Natural killer cell (primary cell): ENCODE data around the gene MARCHF11. TPM values are rescaled to one million over a fixed set of nuclear protein-coding genes. Genes with fewer than 3 reads are reported as not detected.

Source experiments
- ATAC-seq, 3 donors: fragments of 150-1000 bp in 2 of 3; fragments of 200-7000 bp in 1 of 3; cut with Tn5 transposase; 1 replicate in 1 of 3; 2 replicates in 2 of 3; pipeline ENCODE4 v1.10.0; 2021; ENCODE audit warnings: mild to moderate bottlenecking in 2 of 3, moderate library complexity in 2 of 3
- DNase-seq, 2 donors: peaks; one replicate each; pipeline versions ENCODE4 v3.0.0 to v3.0.0-alpha.2; 2013 to 2021; ENCODE audit warnings: mixed read lengths in 1 of 2
- H3K27ac ChIP-seq: one replicate; pipeline ENCODE4 v1.5.1; 2013; ENCODE audit warnings: mild to moderate bottlenecking, low read length
- H3K27me3 ChIP-seq: one replicate; pipeline ENCODE4 v1.6.1; 2013; ENCODE audit warnings: low read length; ENCODE audit not compliant: control insufficient read depth, insufficient read depth
- H3K36me3 ChIP-seq: one replicate; pipeline ENCODE4 v1.6.1; 2013; ENCODE audit warnings: low read length; ENCODE audit not compliant: control insufficient read depth, insufficient read depth
- H3K4me1 ChIP-seq: one replicate; pipeline ENCODE4 v1.6.1; 2013; ENCODE audit warnings: low read length; ENCODE audit not compliant: control insufficient read depth, insufficient read depth
- H3K4me3 ChIP-seq: one replicate; pipeline ENCODE4 v1.5.1; 2013; ENCODE audit warnings: low read length
- H3K9me3 ChIP-seq: one replicate; pipeline ENCODE4 v1.6.1; 2013; ENCODE audit warnings: low read length; ENCODE audit not compliant: control insufficient read depth, insufficient read depth
- H3K27ac Mint-ChIP-seq, 2 donors: one replicate each; pipeline ENCODE4 v1.8.0; 2022; ENCODE audit warnings: mild to moderate bottlenecking in 2 of 2, mixed read lengths in 2 of 2, moderate library complexity in 1 of 2
- H3K27me3 Mint-ChIP-seq, 2 donors: one replicate each; pipeline ENCODE4 v1.8.0; 2022; ENCODE audit warnings: low read depth in 2 of 2, mixed read lengths in 2 of 2
- H3K36me3 Mint-ChIP-seq: one replicate; pipeline ENCODE4 v1.8.0; 2022; ENCODE audit warnings: mixed read lengths
- H3K4me1 Mint-ChIP-seq, 2 donors: one replicate each; pipeline ENCODE4 v1.8.0; 2022; ENCODE audit warnings: mixed read lengths in 2 of 2
- H3K4me3 Mint-ChIP-seq: one replicate; pipeline ENCODE4 v1.8.0; 2022; ENCODE audit warnings: mild to moderate bottlenecking, moderate library complexity, mixed read lengths
- H3K9me3 Mint-ChIP-seq, 2 donors: one replicate each; pipeline ENCODE4 v1.8.0; 2022; ENCODE audit warnings: mixed read lengths in 2 of 2
- CTCF ChIP-seq: fragments of 200-600 bp; IDR thresholded peaks from one replicate; pipeline ENCODE4 v1.8.0; 2022; ENCODE audit warnings: antibody characterized with exemption
- WGBS: methylation state at CpG from one replicate; pipeline ENCODE4 v1.1.7; 2013; ENCODE audit warnings: missing lambda C conversion rate; ENCODE audit not compliant: insufficient coverage; 5-methylcytosine and 5-hydroxymethylcytosine counted together
- intact Hi-C: fragments of 100-400 bp; cut with micrococcal nuclease; formaldehyde crosslinking; loops from one replicate; pipeline ENCODE4 v1.14.2; 2022
- total RNA-seq, 4 donors: library from RNA; stranded (reverse); fragments of 120-200 nt in 1 of 4; gene quantifications; one replicate each; pipeline versions ENCODE4 v1.2.3 to v1.2.4, GENCODE V29; 2013 to 2022

The MARCHF11 gene
- total RNA-seq, 3 donors from 2014 or later (not counting 1 experiment from before 2014, with no cell fraction given) = not detected

- ATAC-seq = no peak
- H3K27me3 Mint-ChIP-seq = no peaks in the 10 kb centered on the region
- H3K9me3 Mint-ChIP-seq = peaks cover 19 to 26% of the 10 kb centered on the region in 2 donors
- intact Hi-C loops = no loop called here
- no peak for DNase-seq
- H3K36me3 Mint-ChIP-seq = peaks cover 8% of the 10 kb centered on the region
- no peak overlapping the region for H3K4me3 Mint-ChIP-seq
- Histone ChIP-seq H3K4me3 (no peak overlapping the region), H3K27ac (no peak overlapping the region), H3K36me3 (no peaks in the 10 kb centered on the region), H3K27me3 (no peaks in the 10 kb centered on the region), H3K9me3 (peaks cover 14% of the 10 kb centered on the region), H3K4me1 (no peaks in the 10 kb centered on the region)
- 50% methylated on average over 2 of the region's 2 CpGs for WGBS
- TF ChIP-seq CTCF = no peak
- H3K27ac Mint-ChIP-seq = no peak overlapping the region
- H3K4me1 Mint-ChIP-seq = no peaks in the 10 kb centered on the region
These were observed 161.9 kb downstream of the MARCHF11 start for GRCh38 chr5:16017720-16018119.
